Measurements from ENCODE around the gene NPHP4.
"Not testable (repeated sequence)": the region's sequence is repeated elsewhere in the genome, so short reads cannot be mapped to it uniquely, and the experiment has no call there.

DNA sequence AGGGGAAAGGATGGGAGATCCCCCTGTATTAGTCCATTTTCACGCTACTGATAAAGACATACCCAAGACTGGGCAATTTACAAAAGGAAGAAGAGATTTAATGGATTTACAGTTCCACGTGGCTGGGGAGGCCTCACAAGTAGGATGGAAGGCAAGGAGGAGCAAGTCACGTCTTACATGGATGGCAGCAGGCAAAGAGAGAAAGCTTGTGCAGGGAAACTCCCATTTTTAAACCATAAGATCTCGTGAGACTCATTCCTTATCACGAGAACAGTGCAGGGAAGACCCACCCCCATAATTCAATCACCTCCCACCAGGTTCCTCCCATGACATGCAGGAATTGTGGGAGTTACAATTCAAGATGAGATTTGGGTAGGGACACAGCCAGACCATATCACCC is 138.4 kb downstream of the NPHP4 start:
- TF ChIP-seq, protein P1, sequence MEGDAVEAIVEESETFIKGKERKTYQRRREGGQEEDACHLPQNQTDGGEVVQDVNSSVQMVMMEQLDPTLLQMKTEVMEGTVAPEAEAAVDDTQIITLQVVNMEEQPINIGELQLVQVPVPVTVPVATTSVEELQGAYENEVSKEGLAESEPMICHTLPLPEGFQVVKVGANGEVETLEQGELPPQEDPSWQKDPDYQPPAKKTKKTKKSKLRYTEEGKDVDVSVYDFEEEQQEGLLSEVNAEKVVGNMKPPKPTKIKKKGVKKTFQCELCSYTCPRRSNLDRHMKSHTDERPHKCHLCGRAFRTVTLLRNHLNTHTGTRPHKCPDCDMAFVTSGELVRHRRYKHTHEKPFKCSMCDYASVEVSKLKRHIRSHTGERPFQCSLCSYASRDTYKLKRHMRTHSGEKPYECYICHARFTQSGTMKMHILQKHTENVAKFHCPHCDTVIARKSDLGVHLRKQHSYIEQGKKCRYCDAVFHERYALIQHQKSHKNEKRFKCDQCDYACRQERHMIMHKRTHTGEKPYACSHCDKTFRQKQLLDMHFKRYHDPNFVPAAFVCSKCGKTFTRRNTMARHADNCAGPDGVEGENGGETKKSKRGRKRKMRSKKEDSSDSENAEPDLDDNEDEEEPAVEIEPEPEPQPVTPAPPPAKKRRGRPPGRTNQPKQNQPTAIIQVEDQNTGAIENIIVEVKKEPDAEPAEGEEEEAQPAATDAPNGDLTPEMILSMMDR (IDR thresholded peaks at IDR 0.05) = not testable (repeated sequence)
- not testable (repeated sequence) for TF ChIP-seq POLR2AphosphoS5 (IDR thresholded peaks at IDR 0.05)

Measured in transverse colon (tissue), 4 donors.